HEK293 (cell line): ENCODE results near the gene PPP1R14B.
A peak's percentile ranks its signal among the peaks of the same experiment; 100 is the strongest.

Experiments used
- CTCF ChIA-PET: fragments of 350-600 bp; formaldehyde crosslinking; extraction: SDS; loops from one replicate; lab custom pipeline; 2021; ENCODE audit warnings: antibody characterized with exemption; lab: Yijun Ruan, JAX
- POLR2A ChIA-PET: fragments of 300-600 bp; formaldehyde crosslinking; extraction: SDS; loops from one replicate; lab custom pipeline; 2020; ENCODE audit warnings: antibody characterized with exemption, inconsistent platforms; lab: Yijun Ruan, JAX
- H3K27ac ChIP-seq: fragments of 200-500 bp; sonication (Bioruptor generic); 2 replicates; pipeline ENCODE4 v1.5.1; 2014; ENCODE audit warnings: low read depth, low read length, control low read depth, inconsistent platforms; ENCODE audit errors: extremely low read depth
- H3K36me3 ChIP-seq, 2 experiments: fragments of 200-500 bp in 1 of 2; sonication (Bioruptor generic) in 1 of 2; 1 replicate in 1 of 2; 2 replicates in 1 of 2; pipeline ENCODE4 v1.5.1; 2014 to 2017; ENCODE audit warnings: inconsistent platforms in 2 of 2, low read length in 2 of 2; ENCODE audit not compliant: control insufficient read depth in 2 of 2, insufficient read depth in 1 of 2
- H3K4me1 ChIP-seq: fragments of 200-500 bp; sonication (Bioruptor generic); 2 replicates; pipeline ENCODE4 v1.5.1; 2014; ENCODE audit warnings: mild to moderate bottlenecking, low read length, inconsistent platforms; ENCODE audit not compliant: control insufficient read depth, insufficient read depth
- H3K4me3 ChIP-seq: 2 replicates; pipeline ENCODE4 v1.5.1; 2011; ENCODE audit warnings: low read depth, mild to moderate bottlenecking, control low read depth, low read length, moderate library complexity
- H3K9me3 ChIP-seq: fragments of 200-500 bp; sonication (Bioruptor generic); 2 replicates; pipeline ENCODE4 v1.5.1; 2014; ENCODE audit warnings: low read depth, low read length, inconsistent platforms; ENCODE audit not compliant: control insufficient read depth, insufficient read depth
- FEZF1 ChIP-seq: fragments of 450-650 bp; formaldehyde crosslinking; IDR thresholded peaks from 2 replicates; pipeline ENCODE4 v1.5.1; 2016; ENCODE audit warnings: missing biosample characterization, missing genetic modification characterization
- KLF1 ChIP-seq: fragments of 450-650 bp; formaldehyde crosslinking; IDR thresholded peaks from 2 replicates; pipeline ENCODE4 v1.5.1; 2016; ENCODE audit warnings: missing biosample characterization, missing genetic modification characterization
- SCRT2 ChIP-seq: fragments of 450-650 bp; formaldehyde crosslinking; IDR thresholded peaks from 2 replicates; pipeline ENCODE4 v1.5.1; 2016; ENCODE audit warnings: missing biosample characterization, missing genetic modification characterization
- SP2 ChIP-seq: fragments of 450-650 bp; formaldehyde crosslinking; IDR thresholded peaks from 2 replicates; pipeline ENCODE4 v1.5.1; 2016; ENCODE audit warnings: missing biosample characterization, missing genetic modification characterization
- SP3 ChIP-seq: fragments of 450-650 bp; formaldehyde crosslinking; IDR thresholded peaks from 2 replicates; pipeline ENCODE4 v1.5.1; 2016; ENCODE audit warnings: missing biosample characterization, missing genetic modification characterization
- ZBTB21 ChIP-seq: fragments of 450-650 bp; formaldehyde crosslinking; IDR thresholded peaks from 2 replicates; pipeline ENCODE4 v1.5.1; 2017; ENCODE audit warnings: missing biosample characterization, missing genetic modification characterization
- ZFHX2 ChIP-seq: fragments of 450-650 bp; formaldehyde crosslinking; conservative IDR thresholded peaks from 2 replicates; pipeline ENCODE4 v1.5.1; 2016; ENCODE audit warnings: missing biosample characterization, missing genetic modification characterization
- ZFP3 ChIP-seq: fragments of 450-650 bp; formaldehyde crosslinking; IDR thresholded peaks from 2 replicates; pipeline ENCODE4 v1.5.1; 2016; ENCODE audit warnings: low read depth, missing biosample characterization, missing genetic modification characterization
- ZIC2 ChIP-seq: fragments of 450-650 bp; formaldehyde crosslinking; IDR thresholded peaks from 2 replicates; pipeline ENCODE4 v1.5.1; 2016; ENCODE audit warnings: missing biosample characterization, missing genetic modification characterization
- ZNF157 ChIP-seq: fragments of 450-650 bp; formaldehyde crosslinking; IDR thresholded peaks from 2 replicates; pipeline ENCODE4 v1.5.1; 2016; ENCODE audit warnings: missing biosample characterization, missing genetic modification characterization
- ZNF610 ChIP-seq: fragments of 450-650 bp; formaldehyde crosslinking; IDR thresholded peaks from 2 replicates; pipeline ENCODE4 v1.5.1; 2016; ENCODE audit warnings: missing biosample characterization, missing genetic modification characterization, borderline replicate concordance
- ZSCAN16 ChIP-seq: fragments of 450-650 bp; formaldehyde crosslinking; IDR thresholded peaks from 2 replicates; pipeline ENCODE4 v1.5.1; 2016; ENCODE audit warnings: missing biosample characterization, missing genetic modification characterization
- TF ChIP-seq, protein P1 (sequence below): fragments of 450-650 bp; formaldehyde crosslinking; IDR thresholded peaks from 2 replicates; pipeline ENCODE4 v1.5.1; 2016; ENCODE audit warnings: missing biosample characterization, missing genetic modification characterization
- TF ChIP-seq, protein P2 (sequence below): fragments of 450-650 bp; formaldehyde crosslinking; IDR thresholded peaks from 2 replicates; pipeline ENCODE4 v1.5.1; 2017; ENCODE audit warnings: missing biosample characterization, missing genetic modification characterization

Gene PPP1R14B

DNA sequence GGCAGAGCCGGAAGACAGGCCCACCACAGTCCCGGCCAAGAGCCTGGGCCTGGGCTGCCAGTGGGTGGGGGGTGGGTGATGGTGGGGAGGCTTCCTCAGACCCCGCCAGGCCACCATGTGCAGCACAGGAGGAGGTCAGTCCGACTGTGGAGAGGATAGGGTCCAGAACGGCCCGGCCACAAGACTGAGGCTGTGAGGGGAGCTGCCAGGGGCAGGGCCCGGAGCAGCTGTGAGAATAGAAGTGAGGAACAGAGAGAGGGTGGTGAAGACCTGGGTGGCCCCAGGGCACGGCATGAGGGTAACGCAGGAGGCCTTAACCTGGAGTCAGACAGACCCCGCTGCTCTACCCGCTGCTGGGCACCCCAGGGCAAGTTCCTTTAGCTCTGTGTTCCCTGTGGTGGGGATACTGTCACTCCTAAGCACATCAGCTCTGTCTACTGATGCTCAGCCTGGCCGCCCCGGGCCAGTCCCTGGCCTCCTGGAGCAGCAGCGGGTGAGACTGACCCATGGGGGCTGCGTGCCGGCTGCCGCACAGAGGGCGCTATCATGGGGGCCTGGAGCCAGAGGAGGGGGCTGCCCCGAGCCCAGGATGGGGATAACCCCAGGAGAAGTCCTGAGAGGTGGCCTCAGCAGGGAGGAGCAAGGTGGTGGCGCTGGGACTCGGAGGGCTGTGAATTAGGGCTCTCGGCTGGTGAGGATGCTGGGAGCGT lies 38.5 kb downstream of the PPP1R14B start (continued):
- TF ChIP-seq FEZF1 (no peak), ZBTB21 (tag by site-specific recombination) (no peak), SP3 (tag by site-specific recombination) (no peak), ZNF610 (tag by site-specific recombination) (no peak), ZFP3 (no peak)
- TF ChIP-seq, protein P1, sequence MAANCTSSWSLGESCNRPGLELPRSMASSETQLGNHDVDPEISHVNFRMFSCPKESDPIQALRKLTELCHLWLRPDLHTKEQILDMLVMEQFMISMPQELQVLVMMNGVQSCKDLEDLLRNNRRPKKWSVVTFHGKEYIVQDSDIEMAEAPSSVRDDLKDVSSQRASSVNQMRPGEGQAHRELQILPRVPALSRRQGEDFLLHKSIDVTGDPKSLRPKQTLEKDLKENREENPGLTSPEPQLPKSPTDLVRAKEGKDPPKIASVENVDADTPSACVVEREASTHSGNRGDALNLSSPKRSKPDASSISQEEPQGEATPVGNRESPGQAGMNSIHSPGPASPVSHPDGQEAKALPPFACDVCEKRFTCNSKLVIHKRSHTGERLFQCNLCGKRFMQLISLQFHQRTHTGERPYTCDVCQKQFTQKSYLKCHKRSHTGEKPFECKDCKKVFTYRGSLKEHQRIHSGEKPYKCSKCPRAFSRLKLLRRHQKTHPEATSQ (tag by site-specific recombination) = no peak

- ChIA-PET CTCF (interaction anchor here (0.5 to 4.7 kb wide), 4 partner anchors 31 to 148 kb away, joined by 3 to 78 read pairs (median 11); partner anchors contain the start of gene CATSPERZ), POLR2A (interaction anchor here (0.7 to 4.7 kb wide), 5 partner anchors 19 to 77 kb away, joined by 3 to 32 read pairs (median 5); partner anchors contain the start of genes BAD, FKBP2, NUDT22 and STIP1)
- H3K4me1 ChIP-seq = 0 out of 2 replicates have a peak, but pooled peaks cover 8% of the 10 kb centered on the region
- H3K4me3 ChIP-seq = no peak overlapping the region
- H3K36me3 ChIP-seq = peaks cover 0 to 47% of the 10 kb centered on the region in 2 experiments; a peak in 2 of 3 replicates
- no peak overlapping the region for H3K27ac ChIP-seq
- H3K9me3 ChIP-seq = no peaks in the 10 kb centered on the region
- TF ChIP-seq ZIC2 (tag by site-specific recombination) = no peak
- 0 out of 2 replicates have a peak, but pooled peaks have one; percentile 10 for TF ChIP-seq SP2 (tag by site-specific recombination)
- TF ChIP-seq, all 188 proteins: peak for 1
These were observed 39.3 kb downstream of the PPP1R14B start for GRCh38 chr11:64207256-64208085.

DNA sequence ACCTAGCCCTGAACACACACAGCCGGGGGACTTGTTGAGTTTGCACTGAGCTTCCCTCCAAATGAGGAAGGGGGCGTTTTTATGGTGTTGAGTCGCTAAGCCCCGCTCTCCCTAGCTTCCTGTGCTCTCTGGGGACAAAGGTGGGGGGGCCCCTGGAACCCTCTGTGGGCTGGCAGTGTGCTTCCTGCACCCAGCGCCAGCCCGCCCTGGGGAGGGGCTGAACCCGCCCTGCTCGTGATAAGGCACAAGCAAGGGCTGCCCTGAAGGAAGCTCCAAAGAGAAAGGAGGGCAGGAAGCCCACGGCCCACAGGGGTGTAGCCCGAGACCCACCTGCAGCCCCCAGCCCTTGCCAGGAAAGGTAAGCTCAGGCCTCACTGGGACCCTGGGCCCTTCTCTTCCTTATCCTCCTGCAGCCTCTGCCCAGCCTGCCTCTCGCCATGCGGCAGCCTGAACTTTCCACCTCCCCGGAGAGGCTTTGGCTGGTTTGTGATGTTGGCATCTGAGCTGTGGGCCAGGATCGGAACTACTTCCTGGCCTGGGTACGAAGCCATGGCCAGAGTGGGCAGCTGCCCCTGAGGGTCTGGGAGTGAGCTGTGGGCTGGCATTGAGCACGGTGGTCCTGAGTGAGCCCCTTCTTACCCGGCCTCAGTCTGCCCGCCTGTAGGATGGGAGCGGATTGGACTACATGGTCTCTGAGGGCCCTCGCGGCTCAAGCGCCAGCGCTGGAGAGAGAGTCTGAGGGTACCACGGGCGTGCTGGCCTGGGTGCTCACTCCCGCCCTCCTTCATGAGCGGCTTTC lies 40.1 kb downstream of the PPP1R14B start, which contains the start of gene FERMT3:
Gene FERMT3 (plus strand): TSS at position 265 of the 799 bp plus-strand sequence. CDS start 644 bp downstream, outside the sequence.
- ChIA-PET CTCF (interaction anchor here (0.7 to 4.7 kb wide), 7 partner anchors 10 to 148 kb away, joined by 3 to 78 read pairs (median 19); partner anchors contain the start of genes CATSPERZ and STIP1), POLR2A (interaction anchor here (1.0 to 4.7 kb wide), 5 partner anchors 21 to 97 kb away, joined by 3 to 32 read pairs (median 3); partner anchors contain the start of genes BAD, ESRRA, FKBP2 and STIP1)
- TF ChIP-seq ZFHX2 (no peak), SCRT2 (0 out of 2 replicates have a peak, but pooled peaks have one; percentile 30), KLF1 (tag by site-specific recombination) (peak; percentile 76), ZNF157 (tag by site-specific recombination) (no peak), ZSCAN16 (tag by site-specific recombination) (no peak)
- TF ChIP-seq, protein P2, sequence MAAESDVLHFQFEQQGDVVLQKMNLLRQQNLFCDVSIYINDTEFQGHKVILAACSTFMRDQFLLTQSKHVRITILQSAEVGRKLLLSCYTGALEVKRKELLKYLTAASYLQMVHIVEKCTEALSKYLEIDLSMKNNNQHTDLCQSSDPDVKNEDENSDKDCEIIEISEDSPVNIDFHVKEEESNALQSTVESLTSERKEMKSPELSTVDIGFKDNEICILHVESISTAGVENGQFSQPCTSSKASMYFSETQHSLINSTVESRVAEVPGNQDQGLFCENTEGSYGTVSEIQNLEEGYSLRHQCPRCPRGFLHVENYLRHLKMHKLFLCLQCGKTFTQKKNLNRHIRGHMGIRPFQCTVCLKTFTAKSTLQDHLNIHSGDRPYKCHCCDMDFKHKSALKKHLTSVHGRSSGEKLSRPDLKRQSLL (tag by site-specific recombination) = 0 out of 2 replicates have a peak, but pooled peaks have one; percentile 37
- Histone ChIP-seq H3K27ac (no peak within 1 kb of the TSS), H3K9me3 (no peaks in the 10 kb centered on the region), H3K36me3 (peaks cover 0 to 53% of the 10 kb centered on the region in 2 experiments; a peak in 2 of 3 replicates), H3K4me3 (no peak within 1 kb of the TSS), H3K4me1 (0 out of 2 replicates have a peak, but pooled peaks cover 8% of the 10 kb centered on the region)
